Stomach (tissue), 4 donors: ENCODE data around the gene MORF4L2.

Experiments used
- EP300 ChIP-seq: sonication (generic); formaldehyde crosslinking; IDR thresholded peaks from one replicate; pipeline ENCODE4 v1.6.1; 2017; ENCODE audit warnings: antibody characterized with exemption
- POLR2A ChIP-seq, 4 donors: fragments of 450-650 bp; IDR thresholded peaks; one replicate each; pipeline ENCODE4 v1.6.1; 2016; ENCODE audit warnings: antibody characterized with exemption in 4 of 4, control low read depth in 2 of 4, mild to moderate bottlenecking in 1 of 4, moderate library complexity in 1 of 4
- POLR2AphosphoS5 ChIP-seq, 3 donors: sonication (generic); formaldehyde crosslinking; IDR thresholded peaks; one replicate each; pipeline ENCODE4 v1.6.1; 2016; ENCODE audit warnings: antibody characterized with exemption in 3 of 3
- TF ChIP-seq, protein P1 (sequence below), 7 experiments: fragments of 450-650 bp in 4 of 7; fragments of 200-600 bp in 3 of 7; sonication (generic) in 3 of 7; IDR thresholded peaks; one replicate each; pipeline ENCODE4 v1.5.1; 2016 to 2019; ENCODE audit warnings: antibody characterized with exemption in 7 of 7, control low read depth in 2 of 7, mild to moderate bottlenecking in 1 of 7

DNA sequence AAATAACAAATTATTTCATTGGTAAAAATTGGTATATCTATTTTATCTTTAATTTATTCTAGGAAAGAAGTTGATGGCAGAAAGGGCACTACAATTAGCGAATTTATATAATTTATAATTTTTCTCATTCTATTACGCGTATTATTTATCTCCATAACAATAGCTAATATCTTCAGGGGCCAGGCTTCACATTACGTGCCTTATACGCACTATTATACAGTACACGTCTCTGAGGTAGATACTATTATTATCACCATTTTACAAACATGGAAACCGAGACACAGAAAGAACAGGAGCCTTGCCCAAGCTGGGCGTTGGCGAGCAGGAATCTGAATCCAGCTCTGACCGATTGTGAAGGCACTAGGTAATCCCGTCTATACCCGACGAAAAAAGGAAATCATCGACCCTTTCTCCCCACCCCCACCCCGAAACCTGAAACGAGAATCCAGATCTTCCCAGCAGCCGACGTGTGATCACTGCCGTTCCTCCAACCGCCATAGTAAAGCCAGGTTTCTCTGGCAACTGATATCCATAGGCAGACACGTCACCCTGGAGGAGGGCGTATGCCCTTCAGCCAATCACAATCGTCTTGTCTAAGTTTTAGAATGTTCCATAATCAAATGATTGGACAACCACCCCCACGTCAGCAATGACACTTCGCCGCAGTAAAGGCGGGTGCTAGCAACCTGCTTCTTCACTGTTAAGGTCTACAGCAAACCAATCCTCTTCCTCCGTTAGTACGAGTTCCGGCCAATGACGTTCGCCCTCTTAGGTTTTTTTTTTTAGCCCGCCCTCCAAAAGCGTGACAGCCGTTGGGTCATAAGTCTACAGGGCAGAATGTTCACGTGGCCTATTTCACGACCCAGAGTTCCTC is at the start of gene MORF4L2:
- TF ChIP-seq, protein P1, sequence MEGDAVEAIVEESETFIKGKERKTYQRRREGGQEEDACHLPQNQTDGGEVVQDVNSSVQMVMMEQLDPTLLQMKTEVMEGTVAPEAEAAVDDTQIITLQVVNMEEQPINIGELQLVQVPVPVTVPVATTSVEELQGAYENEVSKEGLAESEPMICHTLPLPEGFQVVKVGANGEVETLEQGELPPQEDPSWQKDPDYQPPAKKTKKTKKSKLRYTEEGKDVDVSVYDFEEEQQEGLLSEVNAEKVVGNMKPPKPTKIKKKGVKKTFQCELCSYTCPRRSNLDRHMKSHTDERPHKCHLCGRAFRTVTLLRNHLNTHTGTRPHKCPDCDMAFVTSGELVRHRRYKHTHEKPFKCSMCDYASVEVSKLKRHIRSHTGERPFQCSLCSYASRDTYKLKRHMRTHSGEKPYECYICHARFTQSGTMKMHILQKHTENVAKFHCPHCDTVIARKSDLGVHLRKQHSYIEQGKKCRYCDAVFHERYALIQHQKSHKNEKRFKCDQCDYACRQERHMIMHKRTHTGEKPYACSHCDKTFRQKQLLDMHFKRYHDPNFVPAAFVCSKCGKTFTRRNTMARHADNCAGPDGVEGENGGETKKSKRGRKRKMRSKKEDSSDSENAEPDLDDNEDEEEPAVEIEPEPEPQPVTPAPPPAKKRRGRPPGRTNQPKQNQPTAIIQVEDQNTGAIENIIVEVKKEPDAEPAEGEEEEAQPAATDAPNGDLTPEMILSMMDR (IDR thresholded peaks at IDR 0.05): no peak
- peak; percentile 95 to 99 (median 99) for TF ChIP-seq POLR2AphosphoS5 (IDR thresholded peaks at IDR 0.05)
- TF ChIP-seq POLR2A (IDR thresholded peaks at IDR 0.05): peak in 2 of 4 donors; percentile 95 to 98
- no peak for TF ChIP-seq EP300
